Astrocyte of the cerebellum (primary cell): Measurements from ENCODE around the gene USP2.

Experiments
- DNase-seq: peaks from one replicate; pipeline ENCODE4 v3.0.0-alpha.2; 2011; ENCODE audit warnings: low read depth
- H3K4me3 ChIP-seq: 2 replicates; pipeline ENCODE4 v1.5.1; 2011; ENCODE audit warnings: mild to moderate bottlenecking, low read depth, low read length, moderate library complexity
- in situ Hi-C: cut with HindIII; loops from 2 replicates; pipeline ENCODE4 v1.10.0; 2017; ENCODE audit warnings: low sequenced_read_pairs
- TF ChIP-seq, protein P1 (sequence below): IDR thresholded peaks from 2 replicates; pipeline ENCODE4 v1.5.1; 2012; ENCODE audit warnings: low read length, low read depth, moderate library complexity, mild to moderate bottlenecking; ENCODE audit errors: missing control alignments

USP2 gene

DNA sequence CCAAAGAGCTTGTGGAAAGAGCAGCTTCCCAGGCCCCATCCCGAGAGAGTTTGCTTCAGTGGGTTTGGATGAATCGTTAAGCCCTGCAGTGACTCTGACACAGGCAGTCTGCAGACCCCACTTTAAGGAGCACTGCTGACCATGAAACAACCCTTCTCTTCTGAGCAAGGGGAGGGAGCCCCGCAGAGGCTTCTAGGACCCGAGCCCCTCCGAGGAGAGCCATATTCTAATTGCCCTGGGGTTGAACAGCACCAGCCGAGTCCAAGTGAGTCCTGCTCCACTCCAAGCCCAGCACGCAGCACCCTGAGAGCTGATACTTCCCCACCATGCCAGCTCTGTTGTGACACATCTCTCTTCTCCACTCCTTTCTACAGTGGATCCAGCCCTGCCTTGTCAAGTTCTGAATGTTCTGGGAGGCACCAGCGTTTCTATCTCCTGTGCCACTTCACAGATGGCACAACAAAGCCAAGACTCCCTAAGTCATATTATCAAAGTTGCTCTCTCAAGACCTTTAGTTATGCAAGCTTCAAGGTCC is 10.4 kb downstream of the USP2 start:
- TF ChIP-seq, protein P1, sequence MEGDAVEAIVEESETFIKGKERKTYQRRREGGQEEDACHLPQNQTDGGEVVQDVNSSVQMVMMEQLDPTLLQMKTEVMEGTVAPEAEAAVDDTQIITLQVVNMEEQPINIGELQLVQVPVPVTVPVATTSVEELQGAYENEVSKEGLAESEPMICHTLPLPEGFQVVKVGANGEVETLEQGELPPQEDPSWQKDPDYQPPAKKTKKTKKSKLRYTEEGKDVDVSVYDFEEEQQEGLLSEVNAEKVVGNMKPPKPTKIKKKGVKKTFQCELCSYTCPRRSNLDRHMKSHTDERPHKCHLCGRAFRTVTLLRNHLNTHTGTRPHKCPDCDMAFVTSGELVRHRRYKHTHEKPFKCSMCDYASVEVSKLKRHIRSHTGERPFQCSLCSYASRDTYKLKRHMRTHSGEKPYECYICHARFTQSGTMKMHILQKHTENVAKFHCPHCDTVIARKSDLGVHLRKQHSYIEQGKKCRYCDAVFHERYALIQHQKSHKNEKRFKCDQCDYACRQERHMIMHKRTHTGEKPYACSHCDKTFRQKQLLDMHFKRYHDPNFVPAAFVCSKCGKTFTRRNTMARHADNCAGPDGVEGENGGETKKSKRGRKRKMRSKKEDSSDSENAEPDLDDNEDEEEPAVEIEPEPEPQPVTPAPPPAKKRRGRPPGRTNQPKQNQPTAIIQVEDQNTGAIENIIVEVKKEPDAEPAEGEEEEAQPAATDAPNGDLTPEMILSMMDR = no peak
- no peak for DNase-seq
- in situ Hi-C loops = loop anchor here (10.0 to 25.0 kb wide), 3 partner anchors 54 to 341 kb away; partner anchors contain the start of gene THY1
- no peak overlapping the region for H3K4me3 ChIP-seq

DNA sequence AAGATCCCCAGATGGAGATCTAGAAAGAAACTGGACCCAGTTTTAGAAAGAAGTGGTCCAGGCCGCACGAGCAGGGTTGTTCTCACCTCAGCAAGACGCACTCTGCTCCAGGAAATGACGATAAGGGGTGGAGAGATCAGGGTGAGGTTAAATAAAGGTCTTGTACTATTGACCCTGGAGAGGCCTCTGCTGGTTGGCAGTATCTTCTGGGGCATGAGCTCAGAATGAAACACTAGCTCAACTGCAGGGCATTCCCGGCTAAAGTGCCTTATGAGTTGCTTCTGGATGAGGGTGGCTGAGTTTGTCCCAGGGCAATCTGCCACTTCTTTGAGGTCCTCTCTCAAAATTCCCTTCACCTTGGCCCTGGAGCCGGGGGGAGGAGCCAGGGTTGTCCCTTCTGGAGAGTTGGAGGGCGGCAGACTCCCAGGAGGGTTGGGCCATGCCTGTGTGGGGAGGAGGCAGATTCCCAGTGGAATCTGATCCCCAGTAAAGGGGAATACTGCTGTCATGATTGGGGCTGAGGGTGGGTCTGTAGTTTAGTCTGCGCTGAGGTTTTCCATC is 10.9 kb downstream of the USP2 start:
- H3K4me3 ChIP-seq = no peak overlapping the region
- TF ChIP-seq, protein P1 = no peak
- in situ Hi-C loops = loop anchor here (10.0 to 25.0 kb wide), 3 partner anchors 54 to 342 kb away; partner anchors contain the start of gene THY1
- no peak for DNase-seq

DNA sequence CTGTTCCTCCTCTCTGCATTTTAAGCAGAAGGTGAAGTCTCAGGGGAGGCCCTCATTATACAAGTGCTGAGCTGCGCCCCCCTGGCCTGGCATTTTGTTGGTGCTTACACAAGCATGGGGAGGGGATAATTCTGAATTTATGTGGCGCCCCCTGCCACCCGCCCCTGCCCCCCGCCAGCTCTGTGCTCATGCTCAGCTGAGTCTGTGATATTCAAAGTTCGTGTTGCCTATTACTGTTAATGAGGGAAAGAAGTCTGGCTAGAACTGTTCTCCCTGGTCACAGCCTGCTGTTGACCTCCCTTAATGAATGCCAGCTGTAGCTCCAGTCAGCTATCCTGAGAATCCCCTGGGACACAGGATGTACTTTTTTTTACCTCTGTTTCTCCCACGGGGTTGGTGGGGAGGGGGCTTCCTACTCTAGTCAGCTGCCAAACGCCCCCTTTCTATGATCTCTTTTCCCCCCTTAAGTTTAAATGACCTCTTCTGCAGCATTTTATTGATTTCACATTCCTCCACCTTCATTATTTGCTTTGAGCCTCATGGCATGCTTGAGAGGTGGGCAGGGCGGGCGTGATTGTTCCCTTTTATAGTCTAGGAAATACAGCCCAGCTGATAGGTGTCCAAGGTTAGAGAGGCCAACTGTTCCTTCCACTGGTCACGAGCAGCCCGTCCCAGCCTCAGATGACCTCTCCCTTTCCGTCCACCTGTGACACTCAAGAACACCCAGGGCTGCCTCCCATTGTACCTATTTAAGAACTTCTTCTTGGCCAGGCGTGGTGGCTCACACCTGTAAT is 12.2 kb downstream of the USP2 start:
- H3K4me3 ChIP-seq = no peak overlapping the region
- in situ Hi-C loops = loop anchor here (25.0 kb wide), 1 partner anchor 343 kb away; no protein-coding TSS in a partner anchor
- no peak for DNase-seq
- TF ChIP-seq, protein P1 = no peak

DNA sequence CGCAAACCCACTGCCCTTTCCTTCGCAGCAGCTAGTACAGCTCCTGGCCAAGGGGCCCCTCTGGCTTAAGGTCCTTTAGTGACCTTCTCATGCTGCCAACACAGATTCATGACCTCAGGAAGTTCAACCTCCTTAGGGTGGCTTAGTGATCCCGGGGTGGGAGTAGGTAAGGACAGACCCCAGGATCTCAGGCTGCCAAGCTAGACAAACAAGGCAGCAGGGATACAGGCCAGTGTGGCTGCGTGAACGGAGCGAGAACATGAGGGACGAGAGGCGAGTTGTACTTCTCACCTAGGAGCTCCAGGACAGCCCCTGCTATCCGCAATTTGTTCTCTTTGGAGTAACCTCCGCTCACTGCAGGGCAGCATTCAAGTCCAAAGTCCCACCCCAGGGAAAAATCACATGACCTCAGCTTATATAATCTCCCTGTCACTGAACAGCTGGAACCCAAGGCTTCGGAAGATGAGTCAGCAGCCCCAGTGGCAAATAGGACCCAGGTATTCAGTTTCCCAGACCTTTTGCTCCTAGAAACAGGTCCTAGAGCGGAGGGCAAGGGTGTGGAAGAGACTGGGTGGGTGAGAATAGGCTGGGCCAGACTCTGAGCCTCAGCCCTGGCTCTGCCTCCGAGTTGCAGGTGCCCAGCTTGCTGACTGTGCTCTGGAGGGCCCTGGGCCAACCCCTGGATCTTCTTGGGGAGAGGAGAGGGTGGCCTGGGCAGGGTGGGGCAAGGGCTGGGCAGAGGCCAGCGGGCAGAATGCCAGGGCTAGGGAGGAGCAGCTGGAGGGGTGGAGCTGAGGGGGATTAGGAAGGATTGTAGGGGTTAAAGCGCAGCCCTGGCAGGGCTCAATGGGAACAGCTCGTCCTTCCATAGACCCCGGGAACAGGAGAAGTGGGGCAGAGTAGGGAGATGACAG is 13.1 kb downstream of the USP2 start:
- H3K4me3 ChIP-seq = no peak overlapping the region
- in situ Hi-C loops = loop anchor here (25.0 kb wide), 1 partner anchor 344 kb away; no protein-coding TSS in a partner anchor
- no peak for DNase-seq
- TF ChIP-seq, protein P1 = no peak

DNA sequence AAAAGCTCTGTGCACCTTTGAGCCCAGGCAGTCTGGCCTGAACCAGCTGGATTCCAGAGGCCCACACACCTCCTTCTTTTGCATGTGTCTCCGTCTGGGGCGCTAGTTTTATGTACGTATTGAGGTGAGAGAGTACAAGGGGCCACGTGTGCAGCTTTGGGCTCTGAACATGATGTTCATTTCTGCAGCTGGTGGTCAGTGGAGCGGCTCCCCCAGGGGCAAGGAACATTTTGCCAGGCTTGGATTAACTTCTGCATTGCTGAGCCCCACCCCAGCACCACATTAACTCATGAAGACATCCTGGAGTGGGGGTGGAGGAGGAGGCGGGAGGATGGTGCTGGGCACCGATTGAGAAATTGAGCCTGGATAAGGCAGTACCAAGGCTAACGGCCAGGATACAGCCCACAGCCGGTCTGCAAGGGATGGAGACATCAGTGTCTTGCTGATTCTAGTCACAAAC is 13.8 kb downstream of the USP2 start:
- DNase-seq = no peak
- H3K4me3 ChIP-seq = no peak overlapping the region
- in situ Hi-C loops = loop anchor here (25.0 kb wide), 1 partner anchor 345 kb away; no protein-coding TSS in a partner anchor
- TF ChIP-seq, protein P1 = no peak
